ENCODE measurements around the gene S1PR2. TPM values are rescaled to one million over a fixed set of nuclear protein-coding genes. Genes with fewer than 3 reads are reported as not detected.

Gene S1PR2
- total and polyA plus RNA-seq, 2 donors (not counting 3 experiments of a cell fraction or from before 2014, with no cell fraction given), result 0.70 to 1.0 TPM

DNA sequence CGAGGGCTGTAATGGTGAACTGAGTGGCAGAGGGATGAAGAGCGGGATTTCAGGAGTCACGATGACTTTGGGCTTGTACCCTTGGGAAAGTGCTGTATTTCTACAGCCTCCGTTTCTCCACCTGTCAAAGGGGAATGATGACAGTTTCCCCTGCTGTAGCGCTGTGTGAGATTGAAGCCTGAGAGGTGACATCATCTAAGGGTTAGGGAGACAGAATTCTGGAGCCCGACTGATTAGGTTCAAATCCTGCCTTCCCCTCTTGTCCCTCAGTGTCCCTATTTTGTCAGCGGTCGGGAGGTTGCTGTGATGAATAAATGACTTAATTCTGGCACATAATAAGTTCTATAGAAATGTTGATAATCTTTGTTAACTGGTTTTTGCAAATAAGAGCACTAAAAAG lies 21.6 kb upstream of the S1PR2 start:
- H2AFZ ChIP-seq (ENCODE audit: low read depth, low read length), result peak overlapping the region; percentile 78
- TF ChIP-seq POLR2AphosphoS5 (IDR thresholded peaks at IDR 0.05; ENCODE audit: insufficient read depth, low read depth, low read length) (no peak), MYC (IDR thresholded peaks at IDR 0.05; ENCODE audit: low read depth, low read length) (no peak), GATA2 (IDR thresholded peaks at IDR 0.05; ENCODE audit: insufficient read depth, insufficient read length, low read depth, low read length) (no peak), JUN (IDR thresholded peaks at IDR 0.05; ENCODE audit: borderline replicate concordance, insufficient read depth, insufficient read length, low read depth) (no peak), POLR2A (IDR thresholded peaks at IDR 0.05; ENCODE audit: low read depth, low read length) (no peak), FOS (IDR thresholded peaks at IDR 0.05; ENCODE audit: borderline replicate concordance, insufficient read depth, low read length) (no peak), EZH2 (IDR thresholded peaks at IDR 0.05; ENCODE audit: borderline replicate concordance, low read depth, low read length, severe bottlenecking) (no peak)
- TF ChIP-seq, protein P1, sequence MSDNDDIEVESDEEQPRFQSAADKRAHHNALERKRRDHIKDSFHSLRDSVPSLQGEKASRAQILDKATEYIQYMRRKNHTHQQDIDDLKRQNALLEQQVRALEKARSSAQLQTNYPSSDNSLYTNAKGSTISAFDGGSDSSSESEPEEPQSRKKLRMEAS (IDR thresholded peaks at IDR 0.05; ENCODE audit: insufficient read depth, insufficient read length), result no peak
- TF ChIP-seq, protein P2, sequence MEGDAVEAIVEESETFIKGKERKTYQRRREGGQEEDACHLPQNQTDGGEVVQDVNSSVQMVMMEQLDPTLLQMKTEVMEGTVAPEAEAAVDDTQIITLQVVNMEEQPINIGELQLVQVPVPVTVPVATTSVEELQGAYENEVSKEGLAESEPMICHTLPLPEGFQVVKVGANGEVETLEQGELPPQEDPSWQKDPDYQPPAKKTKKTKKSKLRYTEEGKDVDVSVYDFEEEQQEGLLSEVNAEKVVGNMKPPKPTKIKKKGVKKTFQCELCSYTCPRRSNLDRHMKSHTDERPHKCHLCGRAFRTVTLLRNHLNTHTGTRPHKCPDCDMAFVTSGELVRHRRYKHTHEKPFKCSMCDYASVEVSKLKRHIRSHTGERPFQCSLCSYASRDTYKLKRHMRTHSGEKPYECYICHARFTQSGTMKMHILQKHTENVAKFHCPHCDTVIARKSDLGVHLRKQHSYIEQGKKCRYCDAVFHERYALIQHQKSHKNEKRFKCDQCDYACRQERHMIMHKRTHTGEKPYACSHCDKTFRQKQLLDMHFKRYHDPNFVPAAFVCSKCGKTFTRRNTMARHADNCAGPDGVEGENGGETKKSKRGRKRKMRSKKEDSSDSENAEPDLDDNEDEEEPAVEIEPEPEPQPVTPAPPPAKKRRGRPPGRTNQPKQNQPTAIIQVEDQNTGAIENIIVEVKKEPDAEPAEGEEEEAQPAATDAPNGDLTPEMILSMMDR (IDR thresholded peaks at IDR 0.05; ENCODE audit: extremely low read depth in 1 of 2, insufficient read depth in 1 of 2, low read depth in 1 of 2, low read length in 2 of 2), result no peak
- H3K4me3 ChIP-seq (replicated peaks in 1 of 3; ENCODE audit: insufficient read depth in 1 of 3, low read depth in 1 of 3, low read length in 3 of 3), result peak overlapping the region; percentile 14 to 89 (median 59)
- H4K20me1 ChIP-seq (replicated peaks; ENCODE audit: control insufficient read depth, extremely low read depth, insufficient read depth, low read length), result no peaks in the 10 kb centered on the region
- no peak for DNase-seq (ENCODE audit: low read depth, low spot score)
- H3K4me2 ChIP-seq (ENCODE audit: insufficient read depth, low read length), result peak overlapping the region; percentile 94
- TSS peak; percentile 52 for BruUV-seq (replicated peaks)
- dilution Hi-C loops (cut with MboI; ENCODE audit: extremely low pct_ligation_motif_present, low sequenced_read_pairs), result no loop called here
- H3K9me1 ChIP-seq (replicated peaks; ENCODE audit: control insufficient read depth, extremely low read depth, insufficient read depth, low read length), result no peaks in the 10 kb centered on the region
- no peaks in the 10 kb centered on the region for H3K27me3 ChIP-seq (ENCODE audit: control insufficient read depth in 2 of 2, insufficient read depth in 2 of 2, low read length in 2 of 2)
- no peaks in the 10 kb centered on the region for H3K9me3 ChIP-seq (replicated peaks; ENCODE audit: control insufficient read depth, insufficient read depth, low read length)
- POLR2A ChIA-PET, result no interaction called here
- H3K9ac ChIP-seq (replicated peaks; ENCODE audit: extremely low read depth, insufficient read depth, low read length), result peak overlapping the region; percentile 52
- CTCF ChIA-PET, result no interaction called here
- peak overlapping the region; percentile 14 for H3K27ac ChIP-seq (ENCODE audit: insufficient read depth, low read depth, low read length)
- intact Hi-C loops (cut with micrococcal nuclease), result loop anchor here (5.0 kb wide), 1 partner anchor 80 kb away; the partner anchor contains the start of gene RAVER1
- peaks cover 6 to 13% of the 10 kb centered on the region in 2 experiments for H3K36me3 ChIP-seq (ENCODE audit: control insufficient read depth in 2 of 2, extremely low read depth in 1 of 2, insufficient read depth in 2 of 2, low read length in 2 of 2)
- FAIRE-seq, result no peak
- peaks cover 19% of the 10 kb centered on the region for H3K79me2 ChIP-seq (ENCODE audit: control insufficient read depth, insufficient read depth, low read length)
- H3K4me1 ChIP-seq (ENCODE audit: control insufficient read depth, extremely low read depth, insufficient read depth, low read length), result peaks cover 8% of the 10 kb centered on the region
